ENCODE results near the gene CCK.
A peak's percentile ranks its signal among the peaks of the same experiment; 100 is the strongest.

CCK gene

GRCh38 chr3:42247576-42248027 lies 18.4 kb downstream of the CCK start:
- in situ Hi-C loops (cut with MboI; ENCODE audit: low sequenced_read_pairs, unreplicated experiment), result loop anchor here (5.0 kb wide), 1 partner anchor 190 kb away; no protein-coding TSS in a partner anchor
- DNase-seq (ENCODE audit: low spot score), result peak; percentile 57
- peak; percentile 51 for TF ChIP-seq CTCF (IDR thresholded peaks at IDR 0.05; ENCODE audit: borderline replicate concordance, control extremely low read depth, extremely low read depth, insufficient read depth, missing control alignments)

DNA sequence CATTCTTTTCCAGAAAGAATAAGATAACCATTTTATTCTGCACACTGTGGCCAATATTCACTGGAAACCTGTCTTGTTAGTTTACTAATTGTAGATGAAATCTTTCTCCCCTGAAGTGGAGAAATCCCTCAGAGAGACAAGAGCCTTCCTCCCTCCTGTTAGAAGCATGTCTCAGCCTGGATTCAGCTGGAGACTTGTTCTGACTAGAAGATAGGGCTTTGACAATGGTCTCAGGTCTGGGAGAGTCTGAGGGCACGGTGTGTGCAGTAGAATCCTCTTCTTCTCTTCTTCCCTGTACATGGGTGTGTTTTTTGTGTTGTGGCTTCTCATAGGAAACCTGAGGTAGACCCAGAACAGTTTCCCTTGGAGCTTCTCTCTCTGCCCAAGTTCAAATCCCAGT lies 19.9 kb downstream of the CCK start:
- TF ChIP-seq CTCF (IDR thresholded peaks at IDR 0.05; ENCODE audit: borderline replicate concordance, control extremely low read depth, extremely low read depth, insufficient read depth, missing control alignments), result no peak
- no peak for DNase-seq (ENCODE audit: low spot score)
- in situ Hi-C loops (cut with MboI; ENCODE audit: low sequenced_read_pairs, unreplicated experiment), result loop anchor here (5.0 kb wide), 1 partner anchor 191 kb away; no protein-coding TSS in a partner anchor

DNA sequence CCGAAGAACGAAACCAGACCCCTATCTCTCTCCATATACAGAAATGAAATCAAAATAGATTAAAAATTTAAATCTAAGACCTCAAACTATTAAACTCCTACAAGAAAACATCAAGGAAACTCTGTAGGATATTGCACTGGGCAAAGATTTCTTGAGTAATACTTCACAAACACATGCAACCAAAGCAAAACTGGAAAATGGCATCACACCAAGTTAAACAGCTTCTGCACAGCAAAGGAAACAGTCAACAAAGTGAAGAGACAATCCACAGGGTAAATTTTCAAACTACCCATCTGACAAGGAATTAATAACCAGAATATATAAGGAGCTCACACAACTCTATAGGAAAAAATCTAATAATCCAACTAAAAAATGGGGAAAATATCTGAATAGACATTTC lies 29.4 kb downstream of the CCK start:
- no peak for TF ChIP-seq CTCF (IDR thresholded peaks at IDR 0.05; ENCODE audit: borderline replicate concordance, control extremely low read depth, extremely low read depth, insufficient read depth, missing control alignments)
- in situ Hi-C loops (cut with MboI; ENCODE audit: low sequenced_read_pairs, unreplicated experiment), result no loop called here
- no peak for DNase-seq (ENCODE audit: low spot score)

- no peak for TF ChIP-seq CTCF (IDR thresholded peaks at IDR 0.05; ENCODE audit: borderline replicate concordance, control extremely low read depth, extremely low read depth, insufficient read depth, missing control alignments)
- DNase-seq (ENCODE audit: low spot score), result no peak
- in situ Hi-C loops (cut with MboI; ENCODE audit: low sequenced_read_pairs, unreplicated experiment), result no loop called here
These were observed 30.5 kb downstream of the CCK start for GRCh38 chr3:42235532-42235931.

DNA sequence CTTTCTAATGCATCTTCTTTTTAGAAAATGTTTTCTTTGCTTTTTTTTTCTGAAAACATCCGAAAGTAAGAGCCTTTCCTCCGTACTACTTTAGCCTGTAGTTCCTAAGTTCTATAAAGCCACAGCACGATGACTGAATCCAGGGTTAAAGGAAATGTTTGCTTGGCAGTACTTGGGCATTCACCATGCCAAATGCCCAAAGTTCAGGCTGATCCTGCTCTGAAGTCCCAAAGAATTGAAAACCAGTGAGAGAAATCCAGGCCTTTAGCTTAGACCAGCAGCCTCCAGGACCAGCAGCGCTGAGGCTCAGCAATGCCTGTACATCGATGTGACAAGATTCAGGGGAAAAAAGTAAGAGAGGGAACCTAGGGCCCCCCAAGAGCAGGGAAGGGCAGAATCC lies 35.1 kb downstream of the CCK start:
- DNase-seq (ENCODE audit: low spot score), result no peak
- in situ Hi-C loops (cut with MboI; ENCODE audit: low sequenced_read_pairs, unreplicated experiment), result no loop called here
- no peak for TF ChIP-seq CTCF (IDR thresholded peaks at IDR 0.05; ENCODE audit: borderline replicate concordance, control extremely low read depth, extremely low read depth, insufficient read depth, missing control alignments)

- TF ChIP-seq CTCF (IDR thresholded peaks at IDR 0.05; ENCODE audit: borderline replicate concordance, control extremely low read depth, extremely low read depth, insufficient read depth, missing control alignments), result peak; percentile 20
- DNase-seq (ENCODE audit: low spot score), result no peak
- in situ Hi-C loops (cut with MboI; ENCODE audit: low sequenced_read_pairs, unreplicated experiment), result no loop called here
These were observed 35.9 kb downstream of the CCK start for GRCh38 chr3:42229942-42230688.

All from GM13976 (cell line).